H9 (cell line): ENCODE results near the gene INSRR. TPM values are rescaled to one million over a fixed set of nuclear protein-coding genes. Genes with fewer than 3 reads are reported as not detected.

Experiments used
- DNase-seq: peaks from one replicate; pipeline ENCODE4 v3.0.0-alpha.2; 2017
- H2AFZ ChIP-seq: one replicate; pipeline ENCODE4 v1.6.1; 2013; ENCODE audit warnings: mild to moderate bottlenecking, low read length, control low read depth, moderate library complexity
- H2AK5ac ChIP-seq: 2 replicates; pipeline ENCODE4 v1.6.1; 2013; ENCODE audit warnings: low read length, control low read depth, mixed read lengths; ENCODE audit not compliant: insufficient read length
- H2BK120ac ChIP-seq: one replicate; pipeline ENCODE4 v1.6.1; 2013; ENCODE audit warnings: low read depth, mild to moderate bottlenecking, low read length, control low read depth, inconsistent platforms; ENCODE audit not compliant: poor library complexity, severe bottlenecking
- H2BK12ac ChIP-seq: 2 replicates; pipeline ENCODE4 v1.6.1; 2013; ENCODE audit warnings: low read length, control low read depth, mixed read lengths, low read depth; ENCODE audit not compliant: insufficient read length
- H2BK15ac ChIP-seq: 2 replicates; pipeline ENCODE4 v1.6.1; 2013; ENCODE audit warnings: low read depth, low read length, control low read depth
- H2BK20ac ChIP-seq: one replicate; pipeline ENCODE4 v1.6.1; 2013; ENCODE audit warnings: low read depth, mild to moderate bottlenecking, low read length, control low read depth, inconsistent platforms; ENCODE audit not compliant: poor library complexity, severe bottlenecking
- H2BK5ac ChIP-seq: 2 replicates; pipeline ENCODE4 v1.6.1; 2013; ENCODE audit warnings: low read length, control low read depth, mixed read lengths; ENCODE audit not compliant: insufficient read length
- H3K14ac ChIP-seq: 2 replicates; pipeline ENCODE4 v1.6.1; 2013; ENCODE audit warnings: low read length, control low read depth; ENCODE audit not compliant: insufficient read depth
- H3K18ac ChIP-seq: 2 replicates; pipeline ENCODE4 v1.6.1; 2013; ENCODE audit warnings: low read depth, mild to moderate bottlenecking, mixed read lengths, low read length, control low read depth; ENCODE audit not compliant: insufficient read length
- H3K23ac ChIP-seq: 2 replicates; pipeline ENCODE4 v1.6.1; 2013; ENCODE audit warnings: low read length, control low read depth, mixed read lengths, low read depth; ENCODE audit not compliant: insufficient read length
- H3K23me2 ChIP-seq: 2 replicates; pipeline ENCODE4 v1.6.1; 2013; ENCODE audit warnings: low read depth, mild to moderate bottlenecking, mixed read lengths, low read length, control low read depth; ENCODE audit not compliant: insufficient read length, poor library complexity, severe bottlenecking
- H3K27ac ChIP-seq: 2 replicates; pipeline ENCODE4 v1.5.1; 2013; ENCODE audit warnings: low read length, control low read depth, mixed read lengths, low read depth; ENCODE audit not compliant: insufficient read length
- H3K27me3 ChIP-seq: 2 replicates; pipeline ENCODE4 v1.6.1; 2013; ENCODE audit warnings: low read length, control low read depth, inconsistent platforms; ENCODE audit not compliant: insufficient read depth
- H3K4ac ChIP-seq: 2 replicates; pipeline ENCODE4 v1.6.1; 2013; ENCODE audit warnings: low read depth, mild to moderate bottlenecking, control low read depth, inconsistent platforms, low read length, moderate library complexity
- H3K4me1 ChIP-seq: 2 replicates; pipeline ENCODE4 v1.6.1; 2013; ENCODE audit warnings: low read length, control low read depth, inconsistent platforms; ENCODE audit not compliant: insufficient read depth
- H3K4me2 ChIP-seq: 2 replicates; pipeline ENCODE4 v1.6.1; 2013; ENCODE audit warnings: low read length, control low read depth, mixed read lengths; ENCODE audit not compliant: insufficient read length, insufficient read depth
- H3K56ac ChIP-seq: 2 replicates; pipeline ENCODE4 v1.6.1; 2013; ENCODE audit warnings: low read depth, mild to moderate bottlenecking, mixed read lengths, low read length, control low read depth; ENCODE audit not compliant: insufficient read length
- H3K79me1 ChIP-seq: 2 replicates; pipeline ENCODE4 v1.6.1; 2013; ENCODE audit warnings: low read depth, mild to moderate bottlenecking, moderate library complexity, low read length, control low read depth, inconsistent platforms; ENCODE audit not compliant: insufficient read depth, poor library complexity, severe bottlenecking
- H3K79me2 ChIP-seq: 2 replicates; pipeline ENCODE4 v1.6.1; 2013; ENCODE audit warnings: low read length, control low read depth, inconsistent platforms; ENCODE audit not compliant: insufficient read depth
- H3K9ac ChIP-seq: 2 replicates; pipeline ENCODE4 v1.6.1; 2013; ENCODE audit warnings: low read length, control low read depth, mixed read lengths; ENCODE audit not compliant: insufficient read length; ENCODE audit errors: extremely low read depth
- H3K9me3 ChIP-seq: one replicate; pipeline ENCODE4 v1.6.1; 2013; ENCODE audit warnings: low read depth, low read length, inconsistent platforms; ENCODE audit not compliant: control insufficient read depth
- H3T11ph ChIP-seq: one replicate; pipeline ENCODE4 v1.6.1; 2013; ENCODE audit warnings: mild to moderate bottlenecking, low read length, control low read depth, inconsistent platforms
- H4K20me1 ChIP-seq: one replicate; pipeline ENCODE4 v1.6.1; 2013; ENCODE audit not compliant: control insufficient read depth, insufficient read length, insufficient read depth
- H4K5ac ChIP-seq: 2 replicates; pipeline ENCODE4 v1.6.1; 2013; ENCODE audit warnings: low read depth, mild to moderate bottlenecking, mixed read lengths, low read length, control low read depth; ENCODE audit not compliant: insufficient read length
- H4K8ac ChIP-seq: replicated peaks from 2 replicates; pipeline ENCODE4 v1.6.1; 2013; ENCODE audit warnings: low read length, control low read depth, mixed read lengths, low read depth; ENCODE audit not compliant: insufficient read length
- H4K91ac ChIP-seq: 2 replicates; pipeline ENCODE4 v1.6.1; 2013; ENCODE audit warnings: low read depth, mild to moderate bottlenecking, moderate library complexity, mixed read lengths, low read length, control low read depth; ENCODE audit not compliant: insufficient read length
- H3K27ac Mint-ChIP-seq, 3 experiments: 2 replicates in 2 of 3; 3 replicates in 1 of 3; pipeline ENCODE4 v1.8.0; 2020 to 2021; ENCODE audit warnings: mixed read lengths in 3 of 3, mild to moderate bottlenecking in 1 of 3, moderate library complexity in 1 of 3
- H3K27me3 Mint-ChIP-seq: 2 replicates; pipeline ENCODE4 v1.8.0; 2021; ENCODE audit warnings: low read depth, mild to moderate bottlenecking, moderate library complexity, mixed read lengths
- H3K36me3 Mint-ChIP-seq, 3 experiments: 2 replicates in 2 of 3; 3 replicates in 1 of 3; pipeline ENCODE4 v1.8.0; 2020 to 2021; ENCODE audit warnings: low read depth in 3 of 3, mixed read lengths in 3 of 3; ENCODE audit not compliant: insufficient read depth in 1 of 3
- H3K4me1 Mint-ChIP-seq, 2 experiments: 2 replicates each; pipeline ENCODE4 v1.8.0; 2020; ENCODE audit warnings: mixed read lengths in 2 of 2
- H3K4me3 Mint-ChIP-seq, 2 experiments: 2 replicates in 1 of 2; 3 replicates in 1 of 2; pipeline ENCODE4 v1.8.0; 2020 to 2021; ENCODE audit warnings: mild to moderate bottlenecking in 2 of 2, mixed read lengths in 2 of 2, moderate library complexity in 1 of 2
- H3K9me3 Mint-ChIP-seq, 2 experiments: 2 replicates in 1 of 2; 3 replicates in 1 of 2; pipeline ENCODE4 v1.8.0; 2020; ENCODE audit warnings: mild to moderate bottlenecking in 2 of 2, mixed read lengths in 2 of 2, moderate library complexity in 1 of 2
- CTCF ChIP-seq: fragments of 200-600 bp; sonication (generic); conservative IDR thresholded peaks from 3 replicates; pipeline ENCODE4 v1.8.0; 2021; ENCODE audit warnings: antibody characterized with exemption, mild to moderate bottlenecking
- WGBS: extraction: QIAGEN DNeasy Blood & Tissue Kit; methylation state at CpG from one replicate; pipeline ENCODE4 v1.1.7; 2013; ENCODE audit warnings: missing lambda C conversion rate, low lambda C conversion rate, mixed read lengths; ENCODE audit not compliant: insufficient read length; ENCODE audit errors: extremely low coverage; 5-methylcytosine and 5-hydroxymethylcytosine counted together
- total RNA-seq: library from RNA; stranded (reverse); gene quantifications from 2 replicates; pipeline ENCODE4 v1.2.1, GENCODE V29; 2021

INSRR gene
- total RNA-seq, 1 experiment from 2014 or later: not detected

- Histone ChIP-seq H3K14ac (no peak overlapping the region), H4K8ac (no peak overlapping the region), H3K56ac (no peak overlapping the region), H4K91ac (no peak overlapping the region), H2AFZ (no peak overlapping the region), H2BK15ac (no peak overlapping the region), H2AK5ac (no peak overlapping the region), H3K4me2 (no peak overlapping the region), H3K4ac (no peak overlapping the region), H3K18ac (no peak overlapping the region), H3K4me1 (no peaks in the 10 kb centered on the region), H2BK12ac (no peak overlapping the region), H3K23me2 (no peaks in the 10 kb centered on the region), H2BK5ac (no peak overlapping the region), H4K5ac (no peak overlapping the region), H3K23ac (no peak overlapping the region), H2BK20ac (no peak overlapping the region), H2BK120ac (no peak overlapping the region), H4K20me1 (no peaks in the 10 kb centered on the region), H3K9ac (no peak overlapping the region), H3K79me1 (no peaks in the 10 kb centered on the region), H3K79me2 (no peaks in the 10 kb centered on the region), H3K27ac (no peak overlapping the region), H3K27me3 (no peaks in the 10 kb centered on the region; the same call in 1 of the 2 replicates), H3T11ph (no peak overlapping the region), H3K9me3 (no peaks in the 10 kb centered on the region)
- H3K9me3 Mint-ChIP-seq: no peaks in the 10 kb centered on the region; a peak in 1 of 5 replicates
- peaks cover 22 to 45% of the 10 kb centered on the region in 2 experiments for H3K4me1 Mint-ChIP-seq
- no CpG with 5 or more reads among the region's 5 CpGs for WGBS
- H3K36me3 Mint-ChIP-seq: no peaks in the 10 kb centered on the region
- peaks cover 71% of the 10 kb centered on the region for H3K27me3 Mint-ChIP-seq
- TF ChIP-seq CTCF: no peak
- no peak overlapping the region for H3K27ac Mint-ChIP-seq
- no peak for DNase-seq
- no peak overlapping the region for H3K4me3 Mint-ChIP-seq
Observed at GRCh38 chr1:156880473-156880872, 21.6 kb upstream of the INSRR start.
